Stimulated activated CD8-positive, alpha-beta memory T cell treated with anti-CD3 and anti-CD28 coated beads, Interleukin-7, amount 100 ng/mL, for 48 hours (primary cell): Measurements from ENCODE around the gene ROBO2.

Experiments used
- DNase-seq, 2 donors: peaks; one replicate each; pipeline ENCODE4 v3.0.0-alpha.2; 2020; ENCODE audit warnings: low read depth in 1 of 2; ENCODE audit errors: extremely low read depth in 1 of 2

Gene ROBO2

DNA sequence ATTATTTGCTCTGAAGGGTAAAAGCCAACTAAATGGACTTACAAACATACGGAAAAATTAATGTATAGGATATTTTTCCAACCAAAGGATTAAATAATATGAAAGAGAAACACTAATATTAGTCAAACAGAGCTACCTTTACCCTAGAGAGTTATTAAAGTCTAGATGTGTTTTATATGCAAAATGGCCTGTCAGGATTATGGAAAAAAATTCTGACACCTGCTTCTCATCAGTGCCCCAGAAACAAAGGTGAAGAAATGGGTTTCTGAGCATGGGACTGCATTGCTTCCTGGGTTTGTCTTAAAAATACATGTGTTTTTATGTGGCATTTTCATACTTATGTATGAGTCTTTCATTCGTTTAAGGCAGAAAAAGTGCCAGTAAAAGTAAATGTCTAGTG, 148.3 kb downstream of the ROBO2 start:
- no peak for DNase-seq

- no peak for DNase-seq
Measured at GRCh38 chr3:77189258-77189657, 149.4 kb downstream of the ROBO2 start.

DNA sequence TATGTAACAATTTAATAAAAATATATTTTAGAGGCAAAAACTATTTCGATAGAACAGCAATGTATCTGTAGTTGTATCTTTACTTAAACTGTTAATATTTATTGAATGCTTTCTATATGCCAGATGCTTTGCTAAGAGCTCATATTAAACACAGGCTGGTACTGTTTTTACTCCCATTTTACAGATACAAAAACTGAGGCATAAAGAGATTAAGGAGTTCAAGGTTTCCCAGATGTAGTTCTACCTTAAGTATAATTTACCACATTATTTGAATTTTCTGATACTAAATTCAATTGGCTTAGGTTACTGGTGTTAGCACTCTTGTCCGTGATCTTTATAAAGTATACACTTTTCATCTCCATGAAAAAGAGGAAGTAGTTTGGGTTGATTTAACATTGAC, 149.8 kb downstream of the ROBO2 start:
- DNase-seq = no peak

DNA sequence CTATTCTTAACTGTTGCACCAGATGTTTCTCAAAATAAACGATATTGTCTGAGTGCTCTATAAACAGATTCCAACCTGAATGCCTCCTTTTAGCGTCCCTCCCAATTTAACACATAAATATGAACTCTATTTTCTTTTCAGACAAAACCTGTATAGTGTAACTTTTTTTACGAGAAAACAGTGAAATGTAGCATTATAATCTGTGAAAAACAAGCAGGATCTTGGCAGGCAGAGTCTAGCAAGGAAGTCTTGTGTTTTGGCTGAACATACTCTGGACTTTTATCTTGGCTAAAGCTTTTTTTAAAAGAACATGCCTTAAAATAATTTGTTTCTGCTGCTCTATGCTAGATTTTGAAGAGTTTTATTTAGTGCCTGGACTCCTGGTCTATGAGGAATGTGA, 150.5 kb downstream of the ROBO2 start:
- DNase-seq = no peak

- no peak for DNase-seq
Measured at GRCh38 chr3:77191014-77191413, 151.1 kb downstream of the ROBO2 start.

DNA sequence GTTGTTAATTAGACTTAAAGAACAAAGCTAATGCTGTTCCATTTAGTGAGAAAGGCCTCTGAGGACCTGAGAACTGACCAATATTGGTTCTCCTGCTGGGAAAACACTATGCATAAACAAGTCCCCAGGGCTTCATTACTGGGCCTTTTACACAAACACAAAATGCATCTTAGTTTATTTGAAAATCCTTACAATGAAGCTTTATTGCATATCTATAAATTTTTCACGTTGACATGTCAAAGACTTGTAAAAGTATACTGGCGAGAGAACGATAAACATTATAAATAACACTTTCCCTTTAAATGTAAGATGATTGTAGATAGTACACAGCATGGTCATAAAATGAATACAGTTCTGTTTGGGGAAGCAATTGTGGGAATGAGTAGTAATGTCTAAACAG, 151.7 kb downstream of the ROBO2 start:
- DNase-seq = no peak

DNA sequence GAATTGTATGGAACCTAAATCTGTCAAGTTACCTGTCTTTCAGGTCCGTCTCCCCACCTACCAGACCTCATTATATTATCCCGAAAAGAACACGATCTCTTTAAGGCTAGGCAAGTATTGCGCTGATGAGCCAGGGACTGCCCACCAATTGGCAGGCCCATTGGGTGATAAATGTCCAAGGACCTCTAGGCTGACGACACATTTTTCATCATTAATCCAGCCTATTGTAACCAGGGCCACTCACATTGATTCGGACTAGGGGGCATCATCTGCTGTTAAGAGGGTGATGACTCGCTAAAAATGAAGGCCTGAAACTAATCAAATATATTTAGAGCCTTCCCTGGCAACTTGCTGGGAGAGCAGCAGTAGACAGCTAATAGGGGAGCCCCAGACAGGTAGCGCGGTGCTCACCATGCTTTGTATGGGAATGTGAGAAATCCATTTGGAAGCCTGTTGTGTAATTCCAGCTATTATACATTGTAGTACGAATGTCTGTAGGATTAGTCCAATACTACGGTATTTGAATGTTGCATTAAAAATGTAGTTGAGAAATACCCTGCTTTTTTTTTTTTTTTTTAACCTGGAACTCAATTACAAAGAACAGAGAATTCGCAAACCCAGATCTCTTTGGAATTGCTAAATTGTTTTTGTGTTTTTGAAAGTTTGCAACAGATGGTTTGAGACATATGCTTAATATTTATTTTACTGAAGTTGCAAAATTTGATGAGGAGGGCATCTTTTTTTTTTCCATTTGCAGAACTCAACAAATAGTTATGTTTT, 156.1 kb downstream of the ROBO2 start:
- DNase-seq = no peak

DNA sequence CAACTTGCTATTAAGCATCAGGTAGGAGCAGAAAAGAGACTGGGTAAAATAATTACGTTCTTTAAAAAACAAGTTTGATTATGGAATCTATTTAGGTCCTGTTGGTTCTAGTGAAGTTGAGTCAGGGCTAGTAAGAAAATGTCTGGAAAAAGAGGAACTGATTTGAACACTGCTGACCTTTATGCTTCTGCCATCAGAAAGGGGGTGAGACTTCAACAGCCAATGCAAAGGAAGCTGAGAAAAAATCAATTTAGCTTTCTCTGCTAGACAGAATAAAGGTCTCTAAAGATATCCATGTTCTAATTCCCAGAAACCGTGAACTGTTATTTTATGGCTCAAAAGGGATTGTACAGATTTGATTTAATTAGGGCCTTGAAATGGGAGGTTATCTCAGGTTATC, 157.5 kb downstream of the ROBO2 start:
- no peak for DNase-seq

DNA sequence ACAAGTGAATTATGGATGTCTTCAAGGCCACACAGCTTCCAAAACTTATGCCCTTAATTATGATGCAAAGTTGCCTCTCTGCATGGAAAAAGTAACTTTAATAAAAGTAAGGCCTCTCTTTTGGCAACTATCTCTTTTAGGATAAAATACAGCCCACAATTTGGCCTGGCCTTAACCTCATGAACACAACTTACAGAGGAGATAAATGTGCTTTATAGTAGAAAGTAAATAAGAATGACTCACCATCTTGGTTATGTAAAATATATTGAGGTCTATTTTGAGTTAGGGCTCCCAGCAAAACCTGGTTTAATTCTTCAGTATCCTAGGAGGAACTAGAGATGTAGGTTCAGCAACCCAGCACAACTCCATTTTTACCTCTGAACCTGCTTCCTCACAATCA, 164.0 kb downstream of the ROBO2 start:
- no peak for DNase-seq

GRCh38 chr3:77204788-77205187, 164.9 kb downstream of the ROBO2 start:
- DNase-seq = no peak

GRCh38 chr3:77207753-77208152, 167.9 kb downstream of the ROBO2 start:
- DNase-seq = no peak

DNA sequence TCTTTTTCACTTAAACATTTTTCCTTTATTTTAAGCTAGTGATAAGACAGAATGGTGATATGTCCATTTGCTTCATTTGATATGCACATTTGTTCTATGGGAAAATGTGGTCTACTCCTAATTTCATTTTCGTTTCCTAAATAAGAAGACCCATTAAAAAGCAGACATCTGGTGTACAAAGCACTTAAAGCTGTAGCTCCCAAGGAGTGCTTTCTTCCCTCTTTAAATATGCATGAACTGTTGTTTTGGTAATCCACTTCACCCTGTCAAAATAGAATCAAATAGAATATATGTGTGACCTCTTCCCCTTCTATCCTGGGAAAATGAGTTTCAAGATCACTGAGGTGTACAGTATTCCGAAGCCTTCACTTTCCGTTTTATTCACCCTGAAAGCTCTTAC, 182.8 kb downstream of the ROBO2 start:
- DNase-seq = no peak

- no peak for DNase-seq
Measured at GRCh38 chr3:77227567-77227966, 187.7 kb downstream of the ROBO2 start.

GRCh38 chr3:77232557-77232956, 192.7 kb downstream of the ROBO2 start:
- DNase-seq = no peak

DNA sequence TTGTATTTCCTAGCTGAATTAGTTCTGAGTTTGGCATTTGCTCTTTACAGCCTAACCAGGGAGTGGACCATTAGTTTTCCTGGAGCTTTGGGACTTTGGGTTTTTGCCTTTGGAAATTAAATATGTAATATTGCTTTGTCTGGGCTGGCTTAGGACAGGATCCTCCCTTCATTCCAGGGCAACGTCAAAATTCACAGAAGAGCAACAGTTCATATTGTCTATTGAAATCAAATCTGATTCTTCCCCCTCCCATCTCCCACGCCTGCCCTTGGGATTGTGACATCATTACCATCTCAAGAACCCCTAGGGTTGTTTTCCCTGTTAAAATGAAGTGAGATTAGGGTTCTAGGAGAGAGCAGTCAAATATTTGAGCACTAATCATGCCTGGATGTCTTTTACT, 194.1 kb downstream of the ROBO2 start:
- no peak for DNase-seq

DNA sequence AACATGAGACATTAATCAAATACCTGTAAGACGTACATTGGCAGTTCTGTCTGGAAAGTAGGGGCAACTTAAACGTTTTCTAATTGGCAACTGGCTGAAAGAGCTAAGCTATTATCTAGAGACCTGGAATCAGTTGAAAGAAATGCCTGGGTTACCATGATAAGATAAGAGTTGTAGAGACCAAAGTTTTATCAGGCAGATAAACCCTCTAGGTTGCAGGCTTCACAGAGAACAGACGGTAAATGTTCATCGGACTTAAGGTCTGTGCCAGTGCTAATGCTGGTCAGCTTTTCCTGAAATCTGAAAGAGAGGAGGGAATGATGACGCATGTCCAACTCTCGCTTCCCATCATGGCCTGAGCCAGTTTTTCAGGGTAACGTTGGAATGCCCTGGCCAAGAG, 196.2 kb downstream of the ROBO2 start:
- no peak for DNase-seq

GRCh38 chr3:77240072-77240650, 200.3 kb downstream of the ROBO2 start:
- DNase-seq = no peak

DNA sequence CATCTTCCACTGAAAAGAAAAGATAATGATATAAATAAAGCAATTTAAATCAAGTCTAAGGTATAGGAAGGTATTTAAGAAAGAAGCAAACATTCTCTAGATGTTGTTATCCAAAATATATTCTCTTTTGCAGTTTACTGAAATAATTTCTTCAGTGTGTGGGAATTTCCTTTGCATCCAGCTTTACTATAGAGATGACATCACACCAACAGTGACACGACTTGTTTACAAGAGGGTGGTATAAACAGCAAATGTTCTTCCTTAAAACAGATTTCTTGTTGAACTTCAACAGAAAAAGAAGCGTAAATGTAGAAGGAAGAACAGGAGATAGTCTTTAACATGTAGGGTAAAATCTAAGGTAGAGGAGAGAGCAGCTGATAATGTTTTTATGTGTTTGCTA, 202.5 kb downstream of the ROBO2 start:
- no peak for DNase-seq

GRCh38 chr3:77244981-77245380, 205.1 kb downstream of the ROBO2 start:
- DNase-seq = no peak

- no peak for DNase-seq
Measured at GRCh38 chr3:77247061-77247460, 207.2 kb downstream of the ROBO2 start.

DNA sequence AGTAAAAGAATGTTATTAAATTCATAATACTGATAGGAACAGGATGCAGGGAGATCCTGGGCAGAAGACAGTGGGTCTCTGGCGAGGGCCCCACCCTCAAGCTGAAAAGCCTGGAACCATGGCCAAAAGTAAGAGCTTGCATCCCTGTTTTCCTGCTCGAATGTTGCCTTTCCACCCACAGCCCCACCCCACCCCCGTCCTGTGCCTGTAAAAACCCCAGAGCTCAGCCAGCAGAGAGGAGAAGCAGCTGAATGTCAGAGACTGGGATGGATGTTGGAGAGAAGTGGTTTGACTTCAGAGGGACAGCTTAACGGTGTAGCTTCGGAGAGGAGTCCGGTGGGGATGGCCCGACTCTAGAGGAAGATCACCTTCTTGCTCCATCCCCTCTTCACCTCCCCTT, 207.9 kb downstream of the ROBO2 start:
- DNase-seq = no peak

- no peak for DNase-seq
Measured at GRCh38 chr3:77248420-77248819, 208.5 kb downstream of the ROBO2 start.

GRCh38 chr3:77251136-77251535, 211.2 kb downstream of the ROBO2 start:
- DNase-seq = no peak
